LHCN-M2 (cell line): ENCODE data around the gene INO80. TPM values are rescaled to one million over a fixed set of nuclear protein-coding genes. Genes with fewer than 3 reads are reported as not detected.
A peak's percentile ranks its signal among the peaks of the same experiment; 100 is the strongest.

Source experiments
- DNase-seq: peaks from one replicate; pipeline ENCODE4 v3.0.0-alpha.2; 2012; ENCODE audit warnings: low read depth
- total RNA-seq: library from RNA; depleted of rRNA; stranded (reverse); fragments of >200 nt; gene quantifications from 2 replicates; pipeline ENCODE4 v1.2.3, GENCODE V29; 2014

The INO80 gene
- total RNA-seq, 1 experiment from 2014 or later = 17.1 TPM

DNA sequence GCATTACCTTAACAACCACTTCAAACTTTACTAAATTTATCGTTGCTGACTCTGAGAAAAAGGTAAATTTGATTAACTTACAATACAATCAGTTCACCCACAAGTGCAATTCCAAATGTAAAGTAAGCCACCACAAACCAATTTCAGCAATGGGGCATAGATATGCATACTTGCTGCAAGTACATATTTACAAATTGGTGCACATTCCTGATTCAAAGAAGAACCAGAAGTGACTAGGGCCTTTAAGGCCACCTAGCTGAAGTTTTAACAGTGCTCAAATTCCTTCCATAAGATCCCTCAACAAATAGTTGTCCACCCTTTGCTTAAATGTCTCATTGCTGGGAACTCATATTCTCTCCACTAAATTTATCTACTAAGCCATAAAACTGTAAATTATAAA, 67.2 kb downstream of the INO80 start:
- DNase-seq = no peak

DNA sequence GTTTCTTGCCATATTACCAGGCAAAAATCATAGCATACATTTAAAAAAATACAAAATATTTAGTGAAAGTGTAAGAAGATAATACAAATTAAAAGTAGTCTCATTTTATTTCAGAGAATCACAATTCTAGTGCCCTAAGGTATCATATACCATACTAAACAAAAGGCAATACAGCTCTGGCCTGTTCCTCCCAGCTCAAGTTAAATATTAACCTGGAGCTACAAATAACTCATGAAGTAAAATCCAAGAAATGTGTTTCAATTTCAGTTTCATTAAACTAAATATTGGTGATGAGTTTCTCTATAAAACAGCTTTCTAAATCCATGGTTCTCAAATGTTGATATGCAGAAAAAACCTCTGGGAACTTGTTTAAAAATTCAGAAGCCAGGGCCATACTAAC, 67.7 kb downstream of the INO80 start:
- no peak for DNase-seq

DNA sequence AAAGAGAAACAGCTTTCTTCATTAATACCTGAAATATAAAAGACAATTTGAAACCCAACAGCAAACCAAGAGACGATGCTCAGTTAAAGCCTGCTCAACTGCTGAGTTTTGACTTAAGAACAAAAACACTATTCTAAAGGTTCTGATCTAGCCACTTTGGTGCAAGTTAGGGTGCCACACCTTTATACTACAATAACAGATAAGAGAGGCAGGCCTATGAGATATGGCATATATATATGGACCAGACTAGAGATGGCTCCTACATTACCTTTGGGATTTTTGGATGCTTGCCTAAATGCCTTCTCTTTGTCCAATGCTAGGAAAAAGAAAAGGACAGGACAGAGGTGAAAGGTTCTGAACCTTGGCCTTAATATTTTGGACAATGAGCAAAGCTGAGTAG, 68.6 kb downstream of the INO80 start:
- DNase-seq = no peak

GRCh38 chr15:41043276-41043951, 72.7 kb downstream of the INO80 start:
- peak; percentile 22 for DNase-seq

DNA sequence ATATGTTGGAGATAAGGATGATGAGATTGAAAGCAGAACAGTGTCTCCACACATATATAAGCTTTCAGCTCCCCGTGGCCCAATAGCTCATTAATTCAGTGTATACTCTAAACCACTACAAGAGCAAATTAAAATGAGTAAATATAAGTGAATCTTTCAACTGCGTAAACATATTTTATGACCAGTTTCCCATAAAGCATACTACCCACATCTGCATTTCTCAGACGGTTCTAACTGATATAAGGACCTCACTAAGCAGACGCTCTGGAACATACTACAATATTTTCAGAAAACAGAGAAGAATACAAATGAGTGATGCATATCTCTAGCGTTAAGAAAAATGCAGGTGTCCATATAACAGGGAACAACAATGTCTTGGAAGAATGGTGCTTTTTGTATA, 73.2 kb downstream of the INO80 start:
- DNase-seq = no peak

GRCh38 chr15:41039121-41039520, 77.0 kb downstream of the INO80 start:
- DNase-seq = no peak

GRCh38 chr15:41032079-41032328, 84.1 kb downstream of the INO80 start:
- DNase-seq = no peak

GRCh38 chr15:41031232-41032078, 84.6 kb downstream of the INO80 start:
- no peak for DNase-seq

DNA sequence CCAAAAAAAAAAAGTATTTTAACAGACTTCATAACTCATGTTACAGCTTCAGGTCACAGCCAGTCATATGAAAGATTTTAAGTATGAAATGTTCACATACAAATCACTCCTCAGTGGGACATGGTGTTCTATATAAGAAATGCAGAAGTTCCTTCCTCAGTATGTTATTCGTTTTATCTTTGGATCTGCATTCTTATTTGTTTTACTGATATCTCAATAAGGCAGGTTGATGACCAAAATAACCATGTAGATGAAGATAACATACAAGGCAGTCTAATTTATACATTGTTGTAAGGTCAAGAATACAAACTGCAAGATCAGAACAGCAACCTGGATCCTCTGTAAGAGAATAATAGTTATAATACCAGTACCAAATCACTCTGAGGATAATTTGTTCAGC, 87.2 kb downstream of the INO80 start:
- no peak for DNase-seq

- no peak for DNase-seq
Measured at GRCh38 chr15:41025393-41025792, 90.7 kb downstream of the INO80 start.

GRCh38 chr15:41024885-41025284, 91.2 kb downstream of the INO80 start:
- no peak for DNase-seq

DNA sequence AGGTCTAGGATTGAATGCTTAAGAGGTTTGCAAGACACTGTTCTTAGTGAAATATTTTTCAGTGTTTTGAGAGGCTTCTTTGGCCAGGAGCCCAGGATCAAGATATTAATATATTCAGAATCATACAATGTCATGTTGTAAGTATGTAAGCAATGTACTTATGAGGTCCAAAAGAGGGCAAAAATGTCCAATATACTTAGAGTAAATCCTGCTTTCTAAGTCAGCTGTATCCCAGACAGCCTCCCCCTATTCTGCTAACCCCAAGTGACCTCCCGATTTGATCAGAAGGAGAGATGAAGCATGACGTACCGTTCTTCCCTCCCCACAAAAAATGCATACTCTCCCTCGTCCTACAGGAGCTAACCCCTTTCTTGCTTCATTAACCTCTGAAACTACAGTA, 91.9 kb downstream of the INO80 start:
- peak; percentile 73 for DNase-seq

DNA sequence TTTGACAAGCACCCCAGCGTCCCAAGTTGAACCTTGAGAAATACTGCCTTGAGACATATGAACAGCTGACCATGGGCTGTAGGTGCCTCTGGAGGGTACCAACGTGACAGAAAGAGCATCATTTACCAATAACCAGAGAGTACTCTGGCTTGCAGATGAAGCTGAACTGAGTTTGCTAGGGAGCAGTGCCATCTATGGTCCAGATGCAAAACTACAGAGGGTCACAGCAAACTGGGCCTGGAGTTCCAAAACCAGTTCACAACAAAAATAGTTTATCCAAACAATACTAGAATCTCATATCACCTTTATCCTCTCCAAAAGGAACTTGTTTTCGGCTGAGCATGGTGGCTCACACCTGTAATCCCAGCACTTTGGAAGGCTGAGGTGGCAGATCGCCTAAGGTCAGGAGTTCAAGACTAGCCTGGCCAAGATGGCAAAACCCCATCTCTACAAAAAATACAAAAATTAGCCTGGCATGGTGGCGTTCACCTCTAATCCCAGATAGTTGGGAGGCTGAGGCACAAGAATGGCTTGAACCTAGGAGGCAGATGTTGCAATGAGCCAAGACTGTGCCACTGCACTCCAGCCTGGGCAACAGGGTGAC, 93.5 kb downstream of the INO80 start:
- peak; percentile 55 for DNase-seq

DNA sequence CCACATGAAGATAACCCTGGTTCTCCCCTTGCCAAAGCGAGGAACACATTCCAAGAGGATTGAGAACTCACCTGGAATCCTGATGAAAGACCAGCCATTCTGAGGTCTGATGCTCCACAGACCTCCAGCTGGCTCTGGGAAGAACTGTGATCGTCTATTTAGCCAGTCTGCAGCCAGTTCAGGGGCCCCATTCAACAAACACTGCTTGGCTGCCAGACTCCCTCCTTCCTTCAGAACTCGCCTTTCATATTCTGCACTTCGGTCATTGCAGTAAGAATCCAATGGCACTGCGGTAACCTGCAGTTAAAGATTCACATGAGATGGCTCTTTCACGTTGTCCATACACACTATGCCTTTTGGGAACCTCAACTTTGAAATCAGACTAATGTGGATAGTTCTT, 95.3 kb downstream of the INO80 start:
- DNase-seq = no peak

DNA sequence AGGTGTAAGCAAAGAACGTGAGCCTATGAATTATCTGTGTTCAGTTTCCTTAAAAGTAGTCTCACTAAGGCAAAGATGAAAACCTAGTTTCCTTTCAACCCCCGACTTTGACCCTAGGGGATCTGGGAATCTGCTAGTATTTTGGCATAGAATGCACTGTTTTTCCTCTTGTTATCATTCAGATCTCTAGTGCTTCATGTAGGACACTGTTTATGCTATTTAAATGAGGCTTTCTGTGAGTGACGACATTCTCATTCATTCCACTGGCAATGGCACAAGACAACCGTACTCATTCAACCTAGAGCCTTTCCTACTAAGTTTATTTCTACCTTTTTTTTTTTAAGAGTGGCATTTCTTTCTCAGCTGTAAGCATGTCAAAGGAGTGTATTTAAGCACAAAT, 95.8 kb downstream of the INO80 start:
- DNase-seq = no peak

DNA sequence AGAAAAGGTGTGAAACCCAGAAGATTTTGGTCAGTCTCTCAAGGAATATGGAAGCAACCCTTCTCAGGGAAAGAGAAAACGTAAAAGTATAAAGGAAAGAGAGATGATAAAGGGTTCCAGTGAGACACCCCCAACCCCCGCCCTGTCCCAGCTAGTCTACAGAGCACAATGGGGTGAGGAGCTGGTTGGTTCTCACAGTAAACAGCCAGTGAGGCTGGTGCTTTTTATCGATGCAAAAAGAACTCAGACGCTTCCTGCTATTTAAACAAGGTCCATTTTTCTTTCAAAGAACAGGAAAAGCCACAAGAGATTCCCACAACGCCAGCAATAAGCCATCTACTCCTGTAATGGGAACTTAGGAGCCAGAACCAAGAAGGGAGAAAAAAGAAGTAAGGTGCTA, 96.9 kb downstream of the INO80 start:
- no peak for DNase-seq

DNA sequence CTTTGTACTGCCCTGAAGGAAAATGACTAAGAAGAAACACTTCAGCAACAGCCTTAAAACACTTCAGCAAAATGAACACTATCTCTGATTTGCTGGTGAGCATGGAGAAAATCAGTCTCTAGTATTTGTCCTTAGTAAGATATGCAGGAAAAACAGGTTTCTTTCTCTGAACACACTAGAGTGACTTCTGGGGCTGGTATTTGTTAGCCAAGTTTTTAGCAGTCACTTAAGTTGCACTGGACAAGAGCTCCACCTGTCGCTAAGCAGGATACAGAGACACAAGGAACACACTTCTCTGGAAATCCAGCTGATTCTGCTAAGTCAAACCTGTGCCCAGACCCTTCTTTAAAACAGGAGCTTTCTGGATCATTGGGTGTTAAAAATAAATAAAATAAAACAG, 97.5 kb downstream of the INO80 start:
- DNase-seq = no peak

DNA sequence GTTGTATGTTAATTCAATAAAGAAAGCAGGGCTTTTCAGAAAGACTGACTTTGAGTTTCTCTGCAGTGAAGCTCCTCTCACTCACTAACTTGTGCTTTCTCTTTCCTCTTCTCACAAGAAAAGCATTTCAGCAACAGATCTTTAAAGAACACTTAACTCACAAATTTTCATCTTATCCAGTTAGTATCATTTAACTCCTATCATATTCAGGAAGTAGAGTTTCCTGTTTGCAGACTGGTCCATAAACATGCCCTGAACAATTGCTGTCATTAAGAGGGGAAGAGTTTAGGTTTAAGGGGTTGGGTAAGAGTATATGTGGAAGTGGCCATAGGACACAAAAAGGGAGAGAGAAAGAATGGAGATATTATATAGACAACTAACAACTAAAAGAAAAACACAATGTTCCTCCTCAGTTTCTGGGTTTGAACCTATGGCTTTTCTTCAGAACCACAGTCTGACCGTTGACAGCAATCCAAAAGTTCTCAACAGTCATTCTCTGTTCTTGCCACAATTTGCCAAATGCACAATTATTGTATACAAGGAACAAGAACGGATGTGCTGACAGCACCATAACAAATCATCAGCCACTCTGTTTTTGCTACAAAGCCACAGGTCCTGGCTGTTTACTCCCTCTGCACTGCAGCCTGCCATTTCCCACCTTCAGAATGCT, 98.9 kb downstream of the INO80 start:
- no peak for DNase-seq

DNA sequence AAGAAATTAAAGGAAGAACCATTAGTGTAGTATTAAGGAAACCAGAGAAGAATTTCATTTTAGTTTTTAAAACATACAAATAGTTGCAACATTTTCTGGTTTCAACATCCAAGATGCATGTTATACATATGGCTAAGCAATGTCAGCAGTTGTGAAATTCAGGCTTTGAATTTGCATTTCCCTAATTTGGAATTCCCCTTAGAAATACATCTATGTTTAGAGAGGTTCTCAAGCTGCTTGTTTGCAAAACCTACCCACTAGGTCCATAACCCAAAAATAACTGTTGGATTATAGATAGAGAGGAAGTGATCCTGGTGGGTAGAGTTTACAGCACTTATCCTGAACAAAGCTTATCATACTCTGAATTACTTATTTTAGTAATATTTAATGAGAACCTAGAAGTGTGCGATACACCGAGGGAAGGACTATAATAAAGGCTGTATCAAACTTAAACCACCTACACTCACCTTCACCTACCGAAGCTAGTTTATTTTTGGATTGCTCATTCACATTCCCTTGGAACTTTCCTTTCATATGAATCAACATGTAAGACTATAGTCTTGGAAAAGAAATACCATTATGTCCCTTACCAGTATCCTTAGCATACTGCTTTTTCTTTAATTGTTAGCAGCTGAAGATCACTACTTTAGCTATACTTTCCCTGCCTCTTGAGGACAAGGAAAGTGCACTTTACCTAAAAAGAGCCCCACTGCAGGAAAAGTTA, 102.2 kb downstream of the INO80 start:
- DNase-seq = no peak

- DNase-seq = no peak
Measured at GRCh38 chr15:41011055-41011815, 104.8 kb downstream of the INO80 start.

GRCh38 chr15:41010345-41010744, 105.7 kb downstream of the INO80 start:
- no peak for DNase-seq
